Stomach (tissue), 9 donors: ENCODE results near the gene VPS39. TPM values are rescaled to one million over a fixed set of nuclear protein-coding genes. Genes with fewer than 3 reads are reported as not detected.

Experiments used
- DNase-seq, 2 donors: peaks; one replicate each; pipeline versions ENCODE4 v3.0.0 to v3.0.0-alpha.2; 2013 to 2019
- H3K27ac ChIP-seq, 5 donors: fragments of 200-600 bp in 4 of 5; sonication (generic) in 4 of 5; one replicate each; pipeline ENCODE4 v1.5.1; 2013 to 2019; ENCODE audit warnings: mild to moderate bottlenecking in 1 of 5, moderate library complexity in 1 of 5
- H3K27me3 ChIP-seq, 3 donors: fragments of 200-600 bp; sonication (generic); one replicate each; pipeline ENCODE4 v1.5.1; 2017 to 2019; ENCODE audit warnings: mixed run types in 1 of 3
- H3K36me3 ChIP-seq, 4 donors: fragments of 200-600 bp; sonication (generic); 1 replicate in 3 of 4; 2 replicates in 1 of 4; pipeline ENCODE4 v1.5.1; 2016 to 2019
- H3K4me1 ChIP-seq, 4 donors: fragments of 200-600 bp; sonication (generic); one replicate each; pipeline ENCODE4 v1.5.1; 2016 to 2019
- H3K4me3 ChIP-seq, 4 donors: fragments of 200-600 bp; sonication (generic) in 3 of 4; one replicate each; pipeline ENCODE4 v1.5.1; 2016 to 2019; ENCODE audit warnings: mild to moderate bottlenecking in 1 of 4
- H3K9me3 ChIP-seq, 4 donors: fragments of 200-600 bp; sonication (generic); one replicate each; pipeline ENCODE4 v1.5.1; 2016 to 2019
- EP300 ChIP-seq: sonication (generic); formaldehyde crosslinking; IDR thresholded peaks from one replicate; pipeline ENCODE4 v1.6.1; 2017; ENCODE audit warnings: antibody characterized with exemption
- POLR2A ChIP-seq, 4 donors: fragments of 450-650 bp; IDR thresholded peaks; one replicate each; pipeline ENCODE4 v1.6.1; 2016; ENCODE audit warnings: antibody characterized with exemption in 4 of 4, control low read depth in 2 of 4, mild to moderate bottlenecking in 1 of 4, moderate library complexity in 1 of 4
- POLR2AphosphoS5 ChIP-seq, 3 donors: sonication (generic); formaldehyde crosslinking; IDR thresholded peaks; one replicate each; pipeline ENCODE4 v1.6.1; 2016; ENCODE audit warnings: antibody characterized with exemption in 3 of 3
- WGBS, 5 donors: extraction: QIAGEN DNeasy Blood & Tissue Kit in 3 of 5; methylation state at CpG; one replicate each; pipeline versions ENCODE4 v1.1.5 to v1.1.7; 2013 to 2018; 5-methylcytosine and 5-hydroxymethylcytosine counted together
- intact Hi-C: fragments of 100-400 bp; cut with DNase I; formaldehyde crosslinking; loops from one replicate; pipeline ENCODE4 v1.15.1; 2023; ENCODE audit warnings: low total_unique reads
- polyA plus RNA-seq, 3 donors: library from polyadenylated mRNA; stranded (reverse); fragments of 200-250 nt; gene quantifications; one replicate each; pipeline ENCODE4 v1.2.3, GENCODE V29; 2013
- total RNA-seq, 5 donors: library from RNA; depleted of rRNA; stranded (reverse); fragments of >200 nt; gene quantifications; one replicate each; pipeline versions ENCODE4 v1.1.0 to v1.2.3, GENCODE V29; 2014 to 2016
- TF ChIP-seq, protein P1 (sequence below), 7 experiments: fragments of 450-650 bp in 4 of 7; fragments of 200-600 bp in 3 of 7; sonication (generic) in 3 of 7; IDR thresholded peaks; one replicate each; pipeline ENCODE4 v1.5.1; 2016 to 2019; ENCODE audit warnings: antibody characterized with exemption in 7 of 7, control low read depth in 2 of 7, mild to moderate bottlenecking in 1 of 7
- donor health status: healthy with polysubstance abuse.
- donor health status: Bipolar disorder and iron deficiency.
- donor health status: healthy.

The VPS39 gene
- total and polyA plus RNA-seq, 8 donors, result 22.2 to 635 (median 74.3) TPM

DNA sequence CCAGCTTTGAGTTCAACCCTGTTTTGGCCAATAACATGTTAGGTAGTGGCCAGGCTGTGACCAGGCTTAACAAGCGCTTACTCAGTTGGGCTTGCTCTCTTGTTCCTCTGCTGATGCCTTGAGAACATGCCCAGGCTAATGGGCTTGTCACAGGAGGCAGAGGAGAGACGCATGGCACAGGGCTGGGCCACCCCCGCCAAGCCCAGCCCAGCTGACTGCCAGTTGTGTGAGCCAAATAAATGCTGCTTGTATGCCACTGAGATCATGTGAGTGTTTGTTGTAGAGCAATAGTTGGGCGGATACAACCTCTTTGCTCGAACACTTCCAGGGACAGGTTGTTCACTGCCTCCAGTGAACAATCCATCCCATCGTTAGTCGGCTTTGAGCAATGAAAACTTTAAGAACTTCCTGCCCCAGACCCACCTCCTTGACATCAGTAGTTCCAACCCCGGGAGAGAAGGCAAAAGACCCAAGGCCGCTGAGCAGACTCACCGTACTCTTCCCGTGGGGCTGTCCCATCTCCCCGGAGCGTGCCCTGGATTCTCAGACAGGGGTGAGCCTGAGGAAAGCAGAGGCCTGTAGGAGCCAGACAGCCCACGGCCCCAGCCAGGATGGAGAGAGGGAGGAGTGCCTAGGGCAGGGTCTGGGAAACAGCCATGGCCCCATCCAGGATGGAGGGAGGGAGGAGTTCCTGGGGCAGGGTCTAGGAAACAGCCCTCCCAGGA, 55.7 kb downstream of the VPS39 start:
- Histone ChIP-seq H3K36me3 (no peaks in the 10 kb centered on the region), H3K27me3 (no peaks in the 10 kb centered on the region), H3K27ac (peak overlapping the region in 3 of 5 donors; percentile 50 to 55 (median 51)), H3K4me1 (peaks cover 11 to 52% (median 50%) of the 10 kb centered on the region in 4 donors), H3K9me3 (no peaks in the 10 kb centered on the region), H3K4me3 (no peak overlapping the region)
- intact Hi-C loops, result no loop called here
- peak in 2 of 3 donors; percentile 15 to 54 for TF ChIP-seq POLR2AphosphoS5 (IDR thresholded peaks at IDR 0.05)
- TF ChIP-seq, protein P1, sequence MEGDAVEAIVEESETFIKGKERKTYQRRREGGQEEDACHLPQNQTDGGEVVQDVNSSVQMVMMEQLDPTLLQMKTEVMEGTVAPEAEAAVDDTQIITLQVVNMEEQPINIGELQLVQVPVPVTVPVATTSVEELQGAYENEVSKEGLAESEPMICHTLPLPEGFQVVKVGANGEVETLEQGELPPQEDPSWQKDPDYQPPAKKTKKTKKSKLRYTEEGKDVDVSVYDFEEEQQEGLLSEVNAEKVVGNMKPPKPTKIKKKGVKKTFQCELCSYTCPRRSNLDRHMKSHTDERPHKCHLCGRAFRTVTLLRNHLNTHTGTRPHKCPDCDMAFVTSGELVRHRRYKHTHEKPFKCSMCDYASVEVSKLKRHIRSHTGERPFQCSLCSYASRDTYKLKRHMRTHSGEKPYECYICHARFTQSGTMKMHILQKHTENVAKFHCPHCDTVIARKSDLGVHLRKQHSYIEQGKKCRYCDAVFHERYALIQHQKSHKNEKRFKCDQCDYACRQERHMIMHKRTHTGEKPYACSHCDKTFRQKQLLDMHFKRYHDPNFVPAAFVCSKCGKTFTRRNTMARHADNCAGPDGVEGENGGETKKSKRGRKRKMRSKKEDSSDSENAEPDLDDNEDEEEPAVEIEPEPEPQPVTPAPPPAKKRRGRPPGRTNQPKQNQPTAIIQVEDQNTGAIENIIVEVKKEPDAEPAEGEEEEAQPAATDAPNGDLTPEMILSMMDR (IDR thresholded peaks at IDR 0.05), result no peak
- DNase-seq, result peak; percentile 36 to 78
- WGBS, 5 donors, result 63 to 80% (median 73%) methylated on average over 12 to 14 of the region's 14 CpGs

DNA sequence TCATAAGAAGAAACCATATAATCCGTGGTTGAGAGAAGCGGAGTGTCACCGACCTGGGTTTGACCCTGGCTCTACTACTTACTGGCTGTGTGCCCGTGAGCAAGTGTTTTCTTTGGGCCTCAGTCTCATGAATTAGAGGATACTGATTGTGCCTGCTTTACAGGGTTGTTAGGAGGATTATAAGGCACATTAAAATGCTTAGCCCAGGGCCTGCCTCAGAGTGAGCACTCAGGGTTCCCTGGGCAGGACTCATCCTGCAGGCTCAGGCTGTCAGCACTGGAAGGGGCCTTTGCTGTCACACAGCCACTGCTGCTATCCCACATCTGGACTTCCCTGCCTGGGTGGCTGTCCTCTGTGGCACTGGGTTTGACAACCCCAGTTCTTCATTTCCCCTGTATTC, 56.4 kb downstream of the VPS39 start:
- H3K27ac ChIP-seq, result peak overlapping the region in 2 of 5 donors; percentile 48 to 50
- H3K9me3 ChIP-seq, result no peaks in the 10 kb centered on the region
- no peaks in the 10 kb centered on the region for H3K36me3 ChIP-seq
- intact Hi-C loops, result no loop called here
- TF ChIP-seq POLR2A (IDR thresholded peaks at IDR 0.05) (no peak), POLR2AphosphoS5 (IDR thresholded peaks at IDR 0.05) (no peak), EP300 (no peak)
- TF ChIP-seq, protein P1 (IDR thresholded peaks at IDR 0.05), result no peak
- H3K4me1 ChIP-seq, result peaks cover 9 to 50% (median 47%) of the 10 kb centered on the region in 4 donors
- 17 to 54% (median 49%) methylated on average over 4 of the region's 4 CpGs for WGBS, 5 donors
- DNase-seq, result no peak
- no peaks in the 10 kb centered on the region for H3K27me3 ChIP-seq
- H3K4me3 ChIP-seq, result no peak overlapping the region

DNA sequence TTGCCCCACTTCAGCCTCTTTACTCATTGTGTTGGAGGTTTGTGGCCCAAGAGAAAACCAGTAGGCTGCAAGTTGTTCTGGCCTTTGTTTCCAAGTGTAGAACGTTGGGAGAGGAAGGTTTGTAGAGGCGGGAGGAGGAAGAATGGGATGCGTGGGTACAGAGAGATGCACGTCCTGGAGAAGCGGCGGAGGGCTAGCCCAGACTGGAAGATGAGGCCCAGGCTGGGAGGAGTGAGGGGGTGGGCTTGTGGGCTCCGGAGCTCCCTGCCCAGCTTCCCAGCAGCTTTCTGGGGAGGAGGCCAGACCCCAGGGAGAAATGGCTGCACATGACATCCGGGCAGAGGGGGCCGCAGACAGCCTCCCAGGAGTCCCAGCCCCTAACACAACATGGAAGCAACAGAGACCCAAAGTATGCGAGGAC, 57.0 kb downstream of the VPS39 start:
- no peaks in the 10 kb centered on the region for H3K27me3 ChIP-seq
- H3K27ac ChIP-seq, result no peak overlapping the region
- intact Hi-C loops, result no loop called here
- no peak for DNase-seq
- no peaks in the 10 kb centered on the region for H3K36me3 ChIP-seq
- TF ChIP-seq POLR2A (IDR thresholded peaks at IDR 0.05) (no peak), POLR2AphosphoS5 (IDR thresholded peaks at IDR 0.05) (no peak)
- H3K9me3 ChIP-seq, result no peaks in the 10 kb centered on the region
- peaks cover 3 to 44% (median 41%) of the 10 kb centered on the region in 4 donors for H3K4me1 ChIP-seq
- 75 to 89% (median 85%) methylated on average over 10 of the region's 10 CpGs for WGBS, 5 donors
- H3K4me3 ChIP-seq, result no peak overlapping the region

DNA sequence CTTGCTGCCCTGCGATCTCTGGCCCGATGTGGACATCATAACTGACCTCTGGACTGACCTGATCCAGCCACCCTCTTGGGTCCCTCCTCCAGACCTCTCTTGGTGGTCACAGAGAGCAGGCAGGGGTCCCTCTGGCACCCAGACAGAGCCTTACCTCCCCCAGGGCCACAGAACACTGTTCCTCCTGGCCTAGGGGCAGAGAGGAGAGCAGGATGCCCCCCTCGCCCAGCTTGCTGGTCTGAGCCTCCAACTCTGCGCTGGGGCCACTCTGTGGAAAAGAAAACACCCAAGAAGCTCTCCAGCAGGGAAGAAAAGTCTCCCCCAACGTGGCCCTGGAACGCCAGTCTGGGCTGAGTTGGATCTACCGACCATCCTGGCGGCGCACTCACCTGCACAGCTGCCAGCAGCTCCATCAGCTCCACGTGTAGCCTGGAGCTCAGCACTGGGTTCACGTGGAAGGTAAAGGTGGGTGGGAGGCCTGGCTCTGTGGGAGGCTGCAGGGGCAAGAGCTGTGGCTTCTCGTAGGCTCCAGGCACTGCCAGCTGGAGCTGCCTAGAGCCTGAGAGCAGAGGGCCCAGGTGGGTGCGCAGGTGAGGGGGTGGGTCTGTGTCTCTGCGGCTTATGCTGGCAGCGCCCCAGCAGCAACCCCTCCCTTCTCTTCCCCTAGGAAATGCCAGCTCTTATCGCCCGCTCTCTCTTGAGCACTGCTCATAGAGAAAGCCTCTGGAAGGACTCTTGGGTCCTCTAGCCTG, 57.7 kb downstream of the VPS39 start:
- Histone ChIP-seq H3K4me3 (no peak overlapping the region), H3K36me3 (no peaks in the 10 kb centered on the region), H3K4me1 (peaks cover 0 to 40% (median 34%) of the 10 kb centered on the region in 4 donors), H3K9me3 (no peaks in the 10 kb centered on the region), H3K27ac (no peak overlapping the region), H3K27me3 (no peaks in the 10 kb centered on the region)
- WGBS, 5 donors, result 67 to 86% (median 81%) methylated on average over 16 to 17 of the region's 17 CpGs
- no peak for DNase-seq
- TF ChIP-seq POLR2A (IDR thresholded peaks at IDR 0.05), result no peak
- TF ChIP-seq POLR2AphosphoS5 (IDR thresholded peaks at IDR 0.05), result no peak
- TF ChIP-seq EP300, result no peak
- TF ChIP-seq, protein P1 (IDR thresholded peaks at IDR 0.05), result no peak
- intact Hi-C loops, result no loop called here
